ENCODE results near the gene ATP11A.

Gene ATP11A

GRCh38 chr13:112887151-112887550 lies 197.3 kb downstream of the ATP11A start:
- peak; percentile 83 for DNase-seq

- no peak for DNase-seq
Measured at GRCh38 chr13:112887557-112887991, 197.7 kb downstream of the ATP11A start.

DNA sequence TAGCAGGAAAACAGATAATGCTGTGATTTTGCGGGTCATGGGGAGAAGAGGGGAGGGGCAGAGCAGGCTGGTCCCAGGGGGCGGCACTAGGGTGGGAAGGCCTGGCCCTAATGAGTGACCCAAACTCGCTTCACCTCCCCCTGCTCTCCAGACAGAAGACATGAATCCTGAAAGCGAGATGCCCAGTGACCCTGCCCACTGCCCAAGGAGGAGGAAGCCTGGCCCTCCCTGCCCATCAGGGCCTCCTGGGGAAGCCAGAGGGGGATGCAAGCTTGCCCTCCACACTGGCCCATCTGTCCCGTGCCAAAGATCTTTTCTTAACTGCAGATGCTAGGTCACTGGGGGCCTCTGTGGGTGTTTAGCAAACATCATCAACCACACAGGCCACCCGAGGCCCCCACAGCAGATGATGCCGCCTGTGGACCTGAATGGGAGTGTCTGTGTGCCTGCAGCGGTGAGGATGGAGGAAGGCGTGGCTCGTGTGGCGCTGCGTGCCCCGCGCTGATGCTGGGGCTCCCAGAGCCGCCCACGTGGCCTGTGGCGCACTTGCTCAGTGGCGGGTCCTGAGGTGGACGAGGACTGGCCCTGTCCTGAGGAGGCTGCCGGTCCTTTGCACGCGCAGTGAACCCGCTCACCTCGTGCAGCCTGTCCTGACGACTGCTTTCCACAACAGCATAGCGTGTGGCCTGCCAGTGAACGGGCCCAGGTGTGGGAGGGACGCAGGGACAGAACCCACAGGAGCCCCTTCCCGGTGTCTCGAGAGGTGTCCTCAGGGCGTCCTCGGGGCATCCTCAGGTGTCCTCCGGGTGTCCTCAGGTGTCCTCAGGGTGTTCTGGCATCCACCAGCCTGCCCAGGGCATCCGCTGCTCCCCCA lies 198.6 kb downstream of the ATP11A start:
- no peak for DNase-seq

DNA sequence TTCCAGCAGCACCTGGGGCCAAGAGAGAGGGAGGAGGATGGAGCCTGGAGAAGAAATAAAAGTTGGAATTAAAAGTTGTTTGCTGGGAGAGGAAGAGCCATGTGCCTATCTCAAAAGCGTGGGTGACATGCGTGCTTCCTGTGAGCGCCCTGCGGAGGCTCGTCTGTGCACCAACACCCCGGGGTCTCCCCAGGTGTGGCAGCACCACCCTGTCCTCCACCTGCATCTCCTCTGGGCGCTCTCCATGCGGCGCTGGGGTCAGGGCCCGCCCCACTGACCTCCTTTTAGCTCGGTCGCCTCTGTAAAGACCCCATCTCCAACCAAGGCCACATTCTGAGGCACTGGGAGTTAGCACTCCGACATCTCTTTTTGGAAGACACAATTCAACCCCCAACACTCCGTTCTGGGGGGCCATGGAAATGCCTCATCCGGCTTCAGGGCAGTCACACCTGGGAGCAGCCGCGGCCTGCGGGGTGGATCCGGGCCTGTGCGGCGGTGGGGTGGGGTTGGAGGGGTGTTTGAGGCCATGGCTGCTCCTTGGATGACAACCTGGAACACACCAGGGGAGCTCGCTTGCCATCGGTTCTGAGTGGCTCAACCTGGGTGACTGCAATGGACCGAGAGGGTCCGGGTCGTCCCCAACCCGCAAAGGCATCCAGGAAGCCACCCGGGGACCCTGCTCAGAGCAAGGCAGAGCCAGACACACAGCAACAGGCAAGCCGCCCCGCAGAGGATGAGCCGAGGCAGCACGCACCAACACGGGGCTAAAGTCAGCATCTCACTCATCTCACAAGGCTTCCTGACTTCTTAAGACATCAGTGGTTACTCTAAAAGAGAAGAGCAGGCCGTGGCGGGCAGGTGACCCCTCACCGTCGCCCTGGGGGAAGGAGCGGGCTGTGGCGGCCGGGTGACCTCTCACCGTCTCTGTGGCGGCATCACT lies 199.8 kb downstream of the ATP11A start:
- no peak for DNase-seq

DNA sequence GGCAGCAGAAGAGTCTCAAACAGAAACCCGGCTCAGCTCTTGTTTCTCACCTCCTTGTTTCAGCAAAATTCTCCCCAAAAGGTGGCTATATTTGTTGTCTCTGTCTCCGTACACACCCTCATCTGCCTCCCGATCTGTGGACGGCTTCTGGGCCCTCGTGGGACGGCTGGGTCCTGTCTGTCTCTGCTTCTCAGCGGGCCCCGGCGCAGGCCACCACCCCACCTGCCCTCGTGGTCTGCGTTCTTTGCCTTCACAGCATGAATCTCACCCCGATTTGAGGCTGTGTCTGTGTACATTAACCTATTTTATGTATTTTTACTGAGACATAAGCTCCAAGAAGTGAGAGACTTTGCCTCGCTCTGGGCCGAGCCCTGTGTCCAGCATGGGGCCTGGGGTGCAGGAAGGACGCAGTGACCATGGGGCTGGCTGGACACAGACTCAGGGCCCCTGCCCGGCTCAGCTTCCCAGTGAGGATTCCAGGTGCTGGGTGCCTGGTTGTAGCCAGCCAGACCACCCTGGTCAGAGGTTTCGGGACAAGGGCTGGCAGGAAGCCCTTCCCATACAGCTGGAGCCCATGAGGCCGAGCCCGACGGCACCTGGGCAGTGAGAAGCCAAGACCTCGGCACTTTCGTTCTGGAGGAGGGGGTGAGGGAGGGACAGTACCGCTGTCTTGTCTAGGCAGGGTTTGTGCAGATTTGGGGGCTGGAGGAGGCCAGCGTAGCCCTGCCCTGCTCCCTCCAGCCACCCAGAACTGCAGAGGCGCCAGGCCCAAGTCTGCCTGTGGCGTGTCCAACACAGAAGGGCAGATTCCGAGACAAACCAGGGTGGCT lies 200.7 kb downstream of the ATP11A start:
- no peak for DNase-seq

DNA sequence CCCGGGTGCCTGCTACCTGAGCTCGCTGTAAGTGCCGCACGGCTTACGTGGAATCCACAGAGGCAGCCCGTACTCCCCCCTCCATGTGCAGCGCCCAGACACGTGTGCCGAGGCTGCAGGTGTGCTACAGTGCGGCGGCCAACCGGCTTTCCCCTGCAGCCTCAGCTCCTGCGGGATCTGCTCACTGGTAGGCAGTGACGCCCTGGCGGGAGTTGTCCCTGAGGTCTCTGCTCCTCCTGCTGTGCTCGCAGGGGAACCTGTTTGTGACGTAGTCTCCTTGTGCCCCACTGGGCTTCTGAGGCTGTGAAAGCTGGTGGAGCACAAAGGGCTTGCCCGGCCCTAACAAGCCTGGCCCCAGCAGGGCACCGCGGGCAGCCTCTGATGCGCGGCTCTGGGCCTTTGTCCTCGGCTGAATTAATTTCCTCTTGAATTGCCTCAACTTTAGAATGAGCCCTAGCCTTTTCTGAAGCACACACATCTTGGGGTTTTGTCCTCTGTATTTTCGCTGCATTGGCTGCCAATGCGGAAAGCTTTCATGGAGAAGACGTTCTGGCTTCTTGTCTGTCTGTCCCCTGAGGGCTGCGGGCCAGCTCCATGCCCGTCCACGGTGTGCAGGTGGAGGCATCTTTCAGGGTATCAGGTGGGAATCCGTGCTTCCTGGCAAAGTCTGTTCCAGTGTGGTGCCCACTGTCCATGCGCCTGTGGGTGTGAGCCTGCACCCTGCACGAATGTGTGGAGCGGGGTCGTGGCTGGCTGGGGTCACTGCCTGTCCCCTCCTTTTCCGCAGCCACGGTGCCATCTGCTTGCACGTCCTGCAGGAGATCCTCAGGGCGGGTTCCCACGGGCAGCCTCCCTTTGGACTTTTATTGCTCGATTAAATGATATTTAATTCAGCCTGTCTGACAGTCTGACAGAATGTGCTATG lies 201.9 kb downstream of the ATP11A start:
- DNase-seq, result peak; percentile 95

DNA sequence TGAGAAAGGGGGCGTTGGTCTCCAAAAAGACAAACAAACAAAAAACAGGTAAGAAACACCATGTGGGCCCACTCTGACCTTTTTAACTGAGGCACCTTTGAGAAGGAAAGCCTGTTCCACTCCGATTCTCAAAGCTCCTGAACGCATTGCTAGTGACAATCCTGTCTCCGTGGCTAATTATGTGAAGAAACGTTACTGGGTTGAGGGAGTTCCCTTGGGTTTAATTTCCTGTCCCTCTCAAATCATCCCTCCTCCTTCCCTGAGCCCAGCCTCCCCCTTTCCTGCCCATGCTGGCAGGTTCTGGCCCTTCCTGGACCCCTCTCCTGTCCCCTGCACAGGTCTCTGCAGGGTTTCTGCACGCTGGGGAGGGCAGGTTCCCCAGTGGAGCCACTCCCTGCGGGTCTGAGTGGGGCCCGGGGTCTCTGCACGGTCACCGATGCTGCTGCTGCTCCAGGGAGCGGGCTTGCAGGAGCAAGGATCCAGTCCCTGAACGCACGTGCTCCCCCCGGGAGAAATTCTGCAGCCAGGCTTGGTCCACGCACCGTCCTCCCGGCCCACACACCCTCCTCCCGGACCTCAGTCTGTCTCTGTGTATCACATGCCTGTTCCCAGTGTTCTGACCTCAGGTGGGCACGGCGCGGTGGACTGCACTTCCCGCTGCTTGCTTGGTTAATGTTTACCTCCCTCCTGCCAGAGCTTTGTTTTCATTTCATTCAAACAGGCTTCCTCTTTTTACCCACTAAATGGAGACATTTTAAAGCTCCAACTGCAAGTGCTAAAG lies 202.8 kb downstream of the ATP11A start:
- DNase-seq, result peak; percentile 24

DNA sequence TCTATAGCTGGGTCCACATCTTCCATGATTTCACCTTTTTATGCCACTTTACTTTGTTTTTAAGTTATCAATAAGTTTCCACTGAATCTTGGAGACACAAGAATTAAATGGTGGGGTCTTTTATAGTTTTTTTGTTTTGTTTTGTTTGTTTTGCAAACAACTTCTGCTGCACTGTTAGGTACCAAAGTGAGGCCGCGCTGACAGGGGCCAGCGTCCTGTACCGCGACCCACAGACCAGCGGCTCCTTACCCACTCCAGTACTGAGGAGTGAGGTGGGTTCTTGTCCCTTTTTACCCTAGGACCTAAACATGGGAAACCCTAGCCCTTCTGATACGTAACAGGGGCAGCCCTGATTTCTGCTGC lies 203.3 kb downstream of the ATP11A start:
- no peak for DNase-seq

DNA sequence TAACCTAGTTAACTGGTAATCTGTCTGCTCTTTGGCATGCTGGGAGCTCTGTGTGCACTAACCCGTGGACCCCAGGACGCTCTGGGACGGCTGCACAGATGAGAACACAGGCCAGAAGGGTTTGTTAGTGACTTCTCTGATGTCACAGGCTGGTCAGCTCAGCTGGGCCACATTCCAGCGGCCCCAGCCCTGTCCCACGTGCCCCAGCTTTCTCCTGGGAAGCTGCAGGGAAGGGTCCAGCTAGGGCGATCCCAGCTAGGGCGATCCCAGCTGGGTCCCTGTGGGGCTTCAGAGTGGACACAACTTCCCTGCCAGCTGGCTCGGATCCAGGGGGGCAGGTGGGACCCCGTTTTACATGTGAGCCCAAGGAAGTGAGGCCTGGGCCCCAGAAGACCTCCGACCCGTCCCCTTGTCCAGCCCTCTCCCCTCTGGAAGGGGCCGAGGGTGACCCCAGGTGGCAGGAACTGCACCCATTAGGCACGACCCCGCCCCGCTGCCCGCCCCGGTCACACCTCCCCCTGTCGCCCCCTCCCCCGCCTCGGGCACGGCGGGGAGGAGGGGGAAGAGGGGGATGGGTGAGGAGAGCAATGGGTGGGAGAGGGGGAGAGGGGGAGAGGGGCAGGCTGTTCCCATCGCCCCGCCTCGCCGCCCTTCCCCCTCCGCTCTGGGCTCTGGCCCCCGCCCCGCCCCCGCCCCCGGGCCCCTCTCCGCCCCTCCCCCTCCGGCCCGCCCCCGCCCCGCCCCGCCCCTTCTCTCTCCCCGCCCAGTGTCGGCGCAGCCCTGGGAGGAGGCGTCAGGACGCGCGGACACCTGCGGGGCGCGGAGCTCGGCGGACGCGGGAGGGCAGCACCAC lies 204.0 kb downstream of the ATP11A start:
- peak; percentile 92 for DNase-seq

GRCh38 chr13:112894423-112894672 lies 204.5 kb downstream of the ATP11A start:
- no peak for DNase-seq

GRCh38 chr13:112894673-112895481 lies 205.0 kb downstream of the ATP11A start:
- DNase-seq, result no peak

GRCh38 chr13:112895521-112896465 lies 206.0 kb downstream of the ATP11A start:
- no peak for DNase-seq

GRCh38 chr13:112896736-112897602 lies 207.1 kb downstream of the ATP11A start:
- no peak for DNase-seq

DNA sequence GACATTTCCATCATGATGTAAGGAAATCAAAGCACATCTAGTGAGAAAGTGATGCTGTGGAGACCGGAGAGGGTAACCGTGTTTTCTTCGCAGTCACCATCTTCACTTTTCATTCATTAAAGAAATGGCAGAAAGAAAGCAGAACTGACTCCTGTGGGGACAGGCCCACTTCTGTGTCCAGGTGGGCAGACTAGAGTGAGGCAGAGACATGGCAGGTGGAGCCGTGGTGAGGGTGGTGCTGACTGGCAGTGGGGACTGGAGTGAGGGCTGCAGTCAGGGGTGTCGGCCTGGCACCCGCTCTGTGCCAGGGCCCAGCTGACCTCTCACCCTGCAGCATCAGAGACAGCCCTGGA lies 207.7 kb downstream of the ATP11A start:
- DNase-seq, result no peak

GRCh38 chr13:112897956-112898620 lies 208.2 kb downstream of the ATP11A start:
- no peak for DNase-seq

DNA sequence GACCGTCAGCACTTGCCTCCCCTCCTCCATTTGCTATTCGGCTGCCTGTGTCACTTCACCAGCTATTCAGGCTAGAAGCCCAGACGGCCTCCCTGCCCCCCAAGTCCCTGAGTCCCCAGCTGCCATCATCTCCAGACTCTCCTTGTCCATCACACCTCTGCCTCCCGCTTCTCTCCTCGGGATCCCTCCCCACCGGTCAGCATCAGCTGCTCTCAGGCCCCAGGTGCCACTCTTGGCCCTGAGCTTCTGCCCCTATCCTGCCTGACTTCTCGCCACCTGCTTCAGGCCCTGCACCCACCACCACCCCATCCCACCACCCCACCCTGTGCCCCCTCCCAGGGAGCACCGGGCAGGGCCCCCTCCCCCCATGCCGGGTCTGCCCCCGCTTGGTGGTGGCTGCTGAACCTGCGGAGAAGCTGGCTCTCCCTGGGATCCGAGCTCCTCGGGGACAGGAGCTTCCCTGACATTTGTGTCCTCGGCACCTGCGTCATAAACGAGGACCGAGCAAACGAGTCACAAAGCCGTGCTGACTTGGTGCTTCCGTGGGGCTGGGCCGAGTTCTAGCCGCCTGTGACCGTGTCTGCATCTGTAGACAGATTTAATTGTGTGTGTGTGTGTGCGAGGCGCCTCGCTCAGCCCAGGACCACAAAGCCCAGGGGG lies 208.9 kb downstream of the ATP11A start:
- DNase-seq, result no peak
